ENCODE measurements around the gene CES2.
"Not testable (repeated sequence)": the region's sequence is repeated elsewhere in the genome, so short reads cannot be mapped to it uniquely, and the experiment has no call there.

Gene CES2

DNA sequence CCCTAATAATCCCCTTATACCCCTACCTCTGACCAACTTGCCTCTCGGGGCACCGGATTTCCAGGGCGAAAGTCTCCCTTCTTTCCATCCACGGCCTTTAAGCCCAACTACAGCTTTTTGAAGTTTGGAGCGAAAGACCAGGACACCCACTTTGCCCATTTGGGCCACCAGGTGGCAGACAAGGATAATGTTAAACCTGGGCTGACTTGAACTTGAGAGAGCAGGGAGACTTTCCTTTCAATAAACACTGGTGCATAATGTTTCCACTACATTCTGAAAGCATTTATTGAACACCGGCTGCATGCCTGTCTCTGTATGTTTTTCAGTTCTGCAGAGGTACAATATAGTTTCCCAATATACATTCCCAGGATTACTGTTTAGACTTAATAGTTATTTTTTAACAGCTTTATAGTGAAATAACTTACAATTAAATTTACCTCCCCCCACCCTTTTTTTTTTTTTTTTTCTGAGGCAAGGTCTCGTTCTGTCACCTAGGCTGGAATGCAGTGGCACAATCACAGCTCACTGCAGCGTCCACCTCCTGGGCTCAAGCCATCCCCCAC lies 18.9 kb downstream of the CES2 start:
- DNase-seq, result peak; percentile 47 to 65 (median 59)

DNA sequence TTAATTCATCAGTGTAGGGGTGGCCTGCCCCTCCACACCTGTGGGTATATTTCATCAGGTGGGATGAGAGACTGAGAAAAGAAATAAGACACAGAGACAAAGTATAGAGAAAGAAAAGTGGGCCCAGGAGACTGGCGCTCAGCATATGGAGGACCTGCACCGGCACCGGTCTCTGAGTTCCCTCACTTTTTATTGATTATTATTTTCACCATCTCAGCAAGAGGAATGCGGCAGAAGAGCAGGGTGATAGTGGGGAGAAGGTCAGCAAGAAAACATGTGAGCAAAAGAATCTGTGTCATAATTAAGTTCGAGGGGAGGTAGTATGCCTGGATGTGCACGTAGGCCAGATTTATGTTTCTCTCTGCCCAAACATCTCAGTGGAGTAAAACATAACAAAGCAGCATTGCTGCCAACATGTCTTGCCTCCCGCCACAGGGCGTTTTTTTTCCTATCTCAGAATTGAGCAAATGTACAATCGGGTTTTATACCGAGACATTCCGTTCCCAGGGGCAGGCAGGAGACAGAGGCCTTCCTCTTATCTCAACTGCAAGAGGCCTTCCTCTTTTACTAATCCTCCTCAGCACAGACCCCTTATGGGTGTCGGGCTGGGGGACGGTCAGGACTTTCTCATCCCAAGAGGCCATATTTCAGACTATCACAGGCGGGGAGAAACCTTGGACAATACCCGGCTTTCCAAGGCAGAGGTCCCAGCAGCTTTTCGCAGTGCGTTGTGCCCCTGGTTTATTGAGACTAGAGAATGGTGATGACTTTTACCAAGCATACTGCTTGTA lies 20.2 kb downstream of the CES2 start:
- not testable (repeated sequence) for DNase-seq

DNA sequence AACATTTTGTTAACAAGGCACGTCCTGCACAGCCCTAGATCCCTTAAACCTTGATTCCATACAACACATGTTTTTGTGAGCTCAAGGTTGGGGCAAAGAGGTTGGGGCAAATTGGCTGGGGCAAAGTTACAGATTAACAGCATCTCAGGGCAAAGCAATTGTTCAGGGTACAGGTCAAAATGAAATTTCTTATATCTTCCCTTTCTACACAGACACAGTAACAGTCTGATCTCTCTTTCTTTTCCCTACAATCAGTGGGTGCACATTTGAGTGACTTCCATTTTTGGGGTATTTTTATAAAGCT lies 20.8 kb downstream of the CES2 start:
- not testable (repeated sequence) for DNase-seq

DNA sequence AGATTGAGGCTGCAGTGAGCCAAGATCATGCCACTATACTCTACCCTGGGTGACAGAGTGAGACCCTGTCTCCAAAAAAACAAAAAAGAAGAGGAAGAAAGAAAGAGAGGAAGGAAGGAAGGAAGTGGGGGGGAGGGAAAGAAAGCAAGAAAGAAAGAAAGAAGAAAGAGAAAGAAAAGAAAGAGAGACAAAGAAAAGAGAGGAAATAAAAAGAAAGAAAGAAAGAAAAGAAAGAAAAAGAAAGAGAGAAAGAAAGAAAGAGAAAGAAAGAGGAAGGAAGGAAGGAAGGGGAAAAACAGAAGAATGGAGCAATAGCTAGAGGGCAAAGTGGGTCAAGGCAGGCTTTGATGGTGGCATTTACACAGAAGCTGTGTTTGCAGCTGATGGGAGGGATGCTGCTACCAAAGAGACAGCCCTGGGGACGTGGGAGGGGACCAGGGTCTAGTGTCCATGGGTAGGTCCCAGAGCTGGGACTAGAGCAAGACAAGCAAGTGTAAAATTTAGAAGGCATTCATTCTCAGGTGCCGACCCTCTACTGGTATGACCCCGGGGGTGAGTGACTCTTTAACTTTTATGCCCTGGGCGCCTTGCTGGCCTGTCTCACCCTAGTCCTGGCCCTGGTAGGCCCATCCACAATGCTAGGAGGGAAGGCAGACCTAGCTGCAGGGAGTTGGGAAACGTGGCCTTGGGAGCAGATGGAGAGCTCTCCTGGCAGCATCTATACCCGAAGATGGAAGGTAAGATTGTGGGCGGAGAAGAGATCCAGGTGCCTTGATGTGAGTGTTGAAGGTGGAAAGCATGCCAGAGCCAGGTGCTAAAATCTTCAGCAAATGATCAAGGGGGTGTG lies 23.8 kb downstream of the CES2 start:
- DNase-seq, result no peak

DNA sequence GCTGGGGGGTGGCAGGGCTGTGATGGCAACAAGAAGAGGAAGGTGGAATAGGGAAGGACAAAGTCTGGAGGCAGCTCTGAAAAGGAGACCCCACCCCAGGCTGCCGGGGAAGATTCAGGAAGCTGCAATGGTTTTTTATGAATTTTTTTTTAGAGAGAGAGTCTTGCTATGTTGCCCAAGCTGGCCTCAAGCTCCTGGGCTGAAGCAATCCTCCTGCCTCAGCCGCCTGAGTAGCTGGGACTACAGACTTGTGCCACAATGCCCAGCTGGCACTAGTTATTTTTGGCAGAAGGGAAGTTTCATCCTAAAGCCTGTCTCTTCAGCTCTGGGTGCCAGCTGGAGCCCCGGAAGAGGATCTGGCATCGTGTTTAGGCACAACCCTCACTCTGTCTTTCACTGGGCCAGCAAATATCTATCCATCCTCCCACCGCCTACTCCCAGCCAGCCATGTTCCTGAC lies 24.4 kb downstream of the CES2 start:
- DNase-seq, result no peak

DNA sequence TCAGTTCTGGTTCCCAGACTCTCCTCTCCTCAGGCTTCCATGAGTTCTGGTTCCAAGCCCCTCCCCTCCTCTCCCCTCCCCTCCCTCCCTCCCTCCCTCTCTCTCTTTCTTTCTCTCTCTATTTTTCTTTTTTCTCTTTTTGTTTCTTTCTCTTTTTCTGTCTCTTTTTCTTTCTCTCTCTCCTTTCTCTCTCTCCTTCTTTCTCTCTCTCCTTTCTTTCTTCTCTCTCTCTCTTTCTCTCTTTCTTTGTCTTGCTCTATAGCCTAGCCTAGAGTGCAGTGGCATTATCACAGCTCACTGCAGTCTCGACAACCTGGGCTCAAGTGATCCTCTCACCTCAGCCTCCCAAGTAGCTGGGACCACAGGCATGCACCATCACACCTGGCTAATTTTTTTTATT lies 25.0 kb downstream of the CES2 start:
- DNase-seq, result no peak

DNA sequence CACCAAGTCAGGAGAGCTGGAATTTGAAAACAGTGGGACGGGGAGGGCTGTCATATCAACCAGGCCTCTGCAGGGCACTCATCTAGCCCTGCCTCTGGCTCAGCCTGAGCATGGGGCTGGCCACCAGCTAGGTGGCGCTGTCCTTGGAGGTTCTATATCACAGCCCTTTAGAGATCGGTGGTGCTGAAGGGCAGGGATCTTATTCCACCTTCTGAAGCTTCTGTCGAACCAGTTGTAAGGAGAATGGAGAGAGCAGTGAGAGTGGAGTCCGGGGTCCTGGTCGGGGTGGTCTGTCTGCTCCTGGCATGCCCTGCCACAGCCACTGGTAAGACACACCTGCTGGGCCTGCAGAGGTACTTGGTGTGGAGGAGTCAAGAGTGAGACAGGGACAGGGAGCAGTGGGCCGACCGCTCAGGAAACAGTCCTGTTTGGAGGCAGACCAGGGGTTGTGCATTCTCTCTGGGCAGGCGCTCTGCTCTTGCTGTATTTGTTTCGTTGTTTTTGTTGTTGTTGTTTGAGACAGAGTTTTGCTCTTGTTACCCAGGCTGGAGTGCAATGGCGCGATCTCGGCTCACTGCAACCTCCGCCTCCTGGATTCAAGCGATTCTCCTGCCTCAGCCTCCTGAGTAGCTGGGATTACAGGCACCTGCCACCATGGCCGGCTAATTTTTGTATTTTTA lies 25.9 kb downstream of the CES2 start, which contains the start of gene CES3:
CES3 (plus strand) TSS at position 202 of the 680 bp plus-strand sequence; CDS start at position 244, 42 bp downstream.
- DNase-seq, result peak in 1 of 4 experiments; percentile 39

DNA sequence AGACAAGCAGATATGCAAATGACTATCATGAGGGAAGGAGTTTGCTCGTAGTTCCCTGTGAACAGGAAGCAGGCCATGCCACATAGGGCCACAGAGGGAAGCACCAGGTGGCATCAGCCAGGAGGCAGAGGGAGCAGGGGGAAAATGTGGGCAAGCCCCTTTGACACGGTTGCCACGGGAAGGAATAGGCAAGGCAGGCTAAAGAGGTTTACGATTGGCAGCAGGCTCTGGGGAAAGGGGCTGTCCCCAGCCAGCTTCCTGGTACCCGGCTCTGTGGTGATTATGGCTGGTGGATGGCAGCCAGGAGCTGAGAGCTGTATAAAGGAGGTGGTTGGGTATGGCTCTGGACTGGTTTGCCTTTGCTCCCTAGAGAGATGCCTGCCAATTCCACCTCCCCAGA lies 26.6 kb downstream of the CES2 start:
- no peak for DNase-seq

DNA sequence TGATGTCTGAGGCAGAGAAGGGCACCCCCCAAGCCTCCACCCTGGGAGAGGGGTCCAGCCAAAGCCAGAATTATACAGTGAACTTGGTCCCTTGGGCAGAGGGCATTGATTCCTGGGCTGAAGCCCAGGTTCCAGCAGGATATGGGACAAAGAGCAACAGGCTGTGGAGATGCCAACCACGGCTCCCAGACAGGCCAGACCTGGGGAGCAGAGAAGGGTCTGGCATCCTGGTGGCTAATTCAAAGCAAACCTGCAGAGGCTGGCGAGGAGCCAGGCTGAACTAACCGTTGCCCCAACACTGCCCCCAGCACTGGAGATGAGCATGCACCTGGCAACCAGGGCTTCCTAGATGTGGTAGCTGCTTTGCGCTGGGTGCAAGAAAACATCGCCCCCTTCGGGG lies 28.7 kb downstream of the CES2 start:
- no peak for DNase-seq

DNA sequence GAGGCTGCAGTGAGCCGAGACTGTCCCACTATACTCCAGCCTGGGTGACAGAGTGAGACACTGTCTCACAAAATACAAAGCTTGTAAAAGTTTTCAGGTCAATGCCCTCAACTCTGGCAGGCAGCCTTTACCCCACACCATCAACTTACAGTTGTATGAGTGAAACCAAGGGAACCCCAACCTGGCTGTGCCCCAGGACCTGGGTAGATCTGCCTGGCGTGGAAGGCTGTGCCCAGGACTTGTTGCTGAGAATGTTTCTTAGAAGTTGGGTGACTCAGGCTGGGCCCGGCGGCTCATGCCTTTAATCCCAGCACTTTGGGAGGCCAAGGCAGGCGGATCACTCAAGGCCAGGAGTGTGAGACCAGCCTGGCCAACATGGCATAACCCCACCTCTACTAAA lies 33.5 kb downstream of the CES2 start:
- DNase-seq, result no peak

DNA sequence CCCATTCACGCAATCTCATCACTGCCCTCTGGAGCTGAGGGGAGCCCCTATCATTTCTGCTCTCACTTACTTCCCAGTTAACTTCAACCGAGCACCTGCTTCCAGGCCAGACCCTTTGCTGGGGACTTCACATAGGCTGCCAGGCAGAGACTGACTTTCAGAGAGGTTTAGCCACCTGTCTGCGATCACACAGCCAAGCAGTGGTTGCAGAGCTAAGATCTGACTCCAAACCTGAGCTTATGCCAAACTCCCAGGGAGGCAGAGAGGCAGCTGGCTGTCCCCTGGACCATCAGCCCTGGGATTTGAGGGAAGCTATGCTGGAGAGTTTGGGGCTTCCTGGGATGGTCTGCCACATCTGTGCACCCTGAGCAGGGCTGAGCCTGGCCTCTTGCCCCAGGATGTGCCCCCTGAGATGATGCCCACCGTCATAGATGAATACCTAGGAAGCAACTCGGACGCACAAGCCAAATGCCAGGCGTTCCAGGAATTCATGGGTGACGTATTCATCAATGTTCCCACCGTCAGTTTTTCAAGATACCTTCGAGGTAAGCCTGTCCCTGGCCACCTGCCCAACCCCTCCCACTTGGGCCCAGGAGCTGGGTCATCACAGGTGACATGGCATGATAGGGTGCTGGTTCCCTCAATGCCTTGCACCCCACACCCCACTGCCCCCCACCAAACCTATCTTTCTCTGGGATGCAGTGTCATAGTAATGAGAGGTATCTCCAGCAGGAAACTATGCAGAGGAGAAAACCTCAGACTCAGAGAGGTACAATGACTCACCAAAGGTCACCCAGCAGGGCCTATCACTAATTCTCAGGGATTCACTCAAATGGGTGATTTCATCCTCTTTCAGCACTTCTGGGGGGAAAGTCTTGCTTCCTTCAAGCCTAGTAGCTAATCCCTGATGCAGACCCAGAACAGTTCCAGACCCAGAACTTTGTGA lies 35.7 kb downstream of the CES2 start:
- no peak for DNase-seq

DNA sequence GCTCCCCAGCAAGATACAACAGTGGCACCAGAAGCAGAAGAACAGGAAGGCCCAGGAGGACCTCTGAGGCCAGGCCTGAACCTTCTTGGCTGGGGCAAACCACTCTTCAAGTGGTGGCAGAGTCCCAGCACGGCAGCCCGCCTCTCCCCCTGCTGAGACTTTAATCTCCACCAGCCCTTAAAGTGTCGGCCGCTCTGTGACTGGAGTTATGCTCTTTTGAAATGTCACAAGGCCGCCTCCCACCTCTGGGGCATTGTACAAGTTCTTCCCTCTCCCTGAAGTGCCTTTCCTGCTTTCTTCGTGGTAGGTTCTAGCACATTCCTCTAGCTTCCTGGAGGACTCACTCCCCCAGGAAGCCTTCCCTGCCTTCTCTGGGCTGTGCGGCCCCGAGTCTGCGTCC lies 37.7 kb downstream of the CES2 start:
- DNase-seq, result no peak

DNA sequence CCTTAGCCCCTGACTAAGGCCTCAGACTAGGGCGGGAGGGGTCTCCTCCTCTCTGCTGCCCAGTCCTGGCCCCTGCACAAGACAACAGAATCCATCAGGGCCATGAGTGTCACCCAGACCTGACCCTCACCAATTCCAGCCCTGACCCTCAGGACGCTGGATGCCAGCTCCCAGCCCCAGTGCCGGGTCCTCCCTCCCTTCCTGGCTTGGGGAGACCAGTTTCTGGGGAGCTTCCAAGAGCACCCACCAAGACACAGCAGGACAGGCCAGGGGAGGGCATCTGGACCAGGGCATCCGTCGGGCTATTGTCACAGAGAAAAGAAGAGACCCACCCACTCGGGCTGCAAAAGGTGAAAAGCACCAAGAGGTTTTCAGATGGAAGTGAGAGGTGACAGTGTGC lies 38.4 kb downstream of the CES2 start:
- DNase-seq, result no peak

DNA sequence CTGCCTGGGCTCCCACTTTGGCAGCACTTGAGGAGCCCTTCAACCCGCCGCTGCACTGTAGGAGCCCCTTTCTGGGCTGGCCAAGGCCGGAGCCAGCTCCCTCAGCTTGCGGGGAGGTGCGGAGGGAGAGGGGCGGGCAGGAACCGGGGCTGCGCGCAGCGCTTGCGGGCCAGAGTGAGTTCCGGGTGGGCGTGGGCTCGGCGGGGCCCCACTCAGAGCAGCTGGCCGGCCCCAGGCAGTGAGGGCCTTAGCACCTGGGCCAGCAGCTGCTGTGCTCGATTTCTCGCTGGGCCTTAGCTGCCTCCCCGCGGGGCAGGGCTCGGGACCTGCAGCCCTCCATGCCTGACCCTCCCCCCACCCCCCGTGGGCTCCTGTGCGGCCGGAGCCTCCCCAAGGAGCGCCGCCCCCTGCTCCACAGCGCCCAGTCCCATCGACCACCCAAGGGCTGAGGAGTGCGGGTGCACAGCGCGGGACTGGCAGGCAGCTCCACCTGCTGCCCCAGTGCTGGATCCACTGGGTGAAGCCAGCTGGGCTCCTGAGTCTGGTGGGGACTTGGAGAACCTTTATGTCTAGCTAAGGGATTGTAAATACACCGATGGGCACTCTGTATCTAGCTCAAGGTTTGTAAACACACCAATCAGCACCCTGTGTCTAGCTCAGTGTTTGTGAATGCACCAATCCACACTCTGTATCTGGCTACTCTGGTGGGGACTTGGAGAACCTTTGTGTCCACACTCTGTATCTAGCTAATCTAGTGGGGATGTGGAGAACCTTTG lies 39.0 kb downstream of the CES2 start:
- DNase-seq, result not testable (repeated sequence)

DNA sequence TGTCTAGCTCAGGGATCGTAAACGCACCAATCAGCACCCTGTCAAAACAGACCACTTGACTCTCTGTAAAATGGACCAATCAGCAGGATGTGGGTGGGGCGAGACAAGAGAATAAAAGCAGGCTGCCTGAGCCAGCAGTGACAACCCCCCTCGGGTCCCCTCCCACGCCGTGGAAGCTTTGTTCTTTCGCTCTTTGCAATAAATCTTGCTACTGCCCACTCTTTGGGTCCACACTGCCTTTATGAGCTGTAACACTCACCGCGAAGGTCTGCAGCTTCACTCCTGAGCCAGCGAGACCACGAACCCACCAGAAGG lies 39.6 kb downstream of the CES2 start:
- peak in 1 of 4 experiments; percentile 17 for DNase-seq

DNA sequence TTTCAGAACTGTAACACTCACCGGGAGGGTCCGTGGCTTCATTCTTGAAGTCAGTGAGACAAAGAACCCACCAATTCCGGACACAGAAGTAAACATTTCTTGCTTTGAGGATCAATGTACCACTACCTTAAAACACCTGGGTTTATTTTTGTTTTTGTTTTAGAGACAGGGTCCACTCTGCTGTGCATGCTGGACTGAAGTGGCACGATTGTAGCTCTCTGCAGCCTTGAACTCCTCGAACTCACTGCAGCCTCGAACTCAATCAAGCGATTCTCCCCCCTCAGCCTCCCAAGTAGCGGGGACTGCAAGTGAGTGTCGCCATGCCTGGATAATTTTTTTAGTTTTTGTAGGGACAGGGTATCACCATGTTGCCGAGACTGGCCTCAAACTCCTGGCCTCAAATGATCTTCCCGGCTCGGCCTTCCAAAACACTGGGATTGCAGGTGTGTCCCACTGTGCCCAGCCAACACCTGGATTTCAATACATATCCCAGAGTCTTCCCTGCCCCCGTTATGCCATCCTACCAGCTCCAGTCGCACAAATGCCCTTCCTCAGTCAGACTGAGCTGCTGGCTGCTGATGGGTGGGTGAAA lies 40.1 kb downstream of the CES2 start:
- DNase-seq, result no peak

DNA sequence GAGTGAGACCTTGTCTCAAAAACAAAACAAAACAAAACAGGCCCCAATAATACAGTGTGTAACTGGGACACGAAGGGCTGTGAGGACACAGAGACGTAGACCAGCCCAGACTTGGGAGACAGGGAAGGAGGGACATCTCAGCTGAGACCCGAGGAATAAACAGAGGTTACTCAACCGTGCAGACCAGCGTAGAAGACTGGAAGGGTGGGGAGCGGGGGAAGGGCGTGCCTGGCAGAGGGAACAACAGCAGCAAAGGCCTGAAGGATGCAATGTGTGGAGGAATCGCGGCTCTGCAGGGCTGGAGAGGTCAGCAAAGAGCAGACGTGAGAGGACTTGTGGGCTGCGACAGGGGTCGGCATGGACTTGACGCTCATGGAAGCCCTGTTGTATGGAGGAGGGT lies 41.4 kb downstream of the CES2 start:
- DNase-seq, result no peak

DNA sequence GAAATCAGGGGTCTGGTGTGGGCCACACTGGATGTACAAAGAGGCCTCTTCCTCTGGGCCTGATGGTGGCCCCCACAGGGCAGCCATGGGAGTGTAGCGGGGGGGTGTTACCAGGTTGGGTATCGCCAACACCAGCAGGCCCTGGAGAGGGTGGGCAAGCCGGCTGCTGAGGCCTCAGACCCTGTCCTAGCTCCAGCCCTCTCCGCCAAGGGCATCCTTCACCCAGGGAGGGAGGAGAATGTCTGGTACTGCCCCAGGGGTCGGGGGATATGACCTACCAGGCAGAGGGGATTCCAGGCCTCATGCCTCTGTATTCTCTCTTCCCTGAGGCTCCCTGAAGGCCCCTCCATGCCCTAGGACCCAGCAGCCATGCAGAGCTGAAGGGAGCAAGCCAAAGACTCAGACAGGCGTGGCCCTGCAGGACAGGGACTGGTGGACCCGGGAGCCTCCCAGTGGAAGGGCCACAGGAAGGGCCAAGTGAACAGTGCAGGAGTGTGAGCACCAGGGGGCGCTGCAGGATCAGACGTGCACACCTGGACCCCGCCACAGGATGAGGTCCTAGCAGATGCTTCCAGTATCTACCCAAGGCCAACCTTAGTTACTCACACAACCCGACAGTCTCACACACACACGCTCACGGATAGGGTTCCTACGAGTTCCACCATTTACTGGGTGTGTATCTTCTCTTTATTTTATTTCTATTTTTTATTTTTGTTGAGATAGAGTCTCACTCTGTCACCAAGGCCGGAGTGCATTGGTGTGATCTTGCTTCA lies 42.2 kb downstream of the CES2 start:
- DNase-seq, result peak; percentile 78 to 93 (median 88)

DNA sequence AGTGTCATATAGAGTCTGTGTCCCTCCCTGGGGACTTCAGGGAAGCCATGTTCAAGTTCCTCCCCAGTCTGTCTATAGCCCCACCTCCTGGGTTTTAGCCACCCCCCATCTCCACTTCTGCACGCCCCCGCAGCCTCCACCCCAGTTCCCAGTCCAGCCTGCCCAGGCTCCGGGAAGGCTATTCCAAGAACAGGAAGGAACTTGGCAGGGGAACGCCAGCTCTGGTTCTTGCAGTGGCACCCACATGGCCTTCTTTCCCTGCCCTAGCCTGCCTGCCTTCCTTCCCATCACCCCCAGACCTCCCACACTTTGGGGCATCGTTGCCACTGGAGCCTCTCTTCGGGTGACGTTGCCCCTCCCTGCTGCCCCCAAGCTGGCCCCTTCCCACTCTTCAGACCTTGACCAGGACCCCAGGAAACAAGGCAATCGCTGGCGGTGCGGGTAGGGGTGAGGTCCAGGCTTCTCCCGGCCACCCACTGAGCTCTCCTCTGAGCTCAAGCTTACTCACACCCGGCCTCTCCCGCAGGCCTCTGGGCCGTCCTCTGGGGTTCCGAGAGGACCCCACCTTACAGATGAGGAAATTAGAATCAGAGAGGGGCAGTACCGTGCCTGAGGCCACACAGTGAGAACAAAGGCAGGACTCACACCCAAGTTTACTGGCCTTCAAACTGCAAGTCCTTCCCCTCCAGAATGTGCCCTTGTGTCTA lies 43.8 kb downstream of the CES2 start:
- DNase-seq, result no peak
